ENCODE measurements around the gene EFNA3. TPM values are rescaled to one million over a fixed set of nuclear protein-coding genes. Genes with fewer than 3 reads are reported as not detected.

Gene EFNA3
- total RNA-seq, 1 donor from 2014 or later: 1.7 TPM

DNA sequence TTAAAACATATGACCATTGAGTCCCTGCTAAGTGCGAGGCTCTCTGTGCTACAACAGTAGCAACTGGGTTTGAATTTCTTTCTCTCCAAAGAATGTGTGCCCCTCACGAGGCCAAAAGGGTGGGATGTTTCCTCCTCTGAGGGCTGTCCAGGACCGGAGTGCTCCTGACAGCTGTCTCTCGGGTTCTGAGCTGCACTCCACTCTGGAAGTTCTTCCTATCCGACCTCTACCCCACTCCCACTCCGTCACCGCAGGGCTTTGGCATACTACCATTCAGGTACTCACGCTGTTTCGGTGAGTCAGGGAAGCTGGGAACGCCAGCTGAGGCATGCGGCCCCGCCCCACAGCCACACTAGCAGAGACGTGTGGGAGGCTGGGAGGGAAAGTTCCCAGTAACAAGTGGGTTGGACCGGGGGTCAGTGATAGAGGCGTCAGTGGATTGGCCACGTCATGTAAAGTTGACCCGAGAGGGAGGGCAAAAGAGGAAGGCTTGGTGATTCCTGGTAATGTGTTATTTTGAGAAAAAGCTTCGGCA lies 56.3 kb downstream of the EFNA3 start:
- peak; percentile 92 for DNase-seq (ENCODE audit: low read depth)
- Histone ChIP-seq H3K4me3 (ENCODE audit: low read depth, low read length) (peak overlapping the region; percentile 86), H3K27me3 (ENCODE audit: control insufficient read depth, insufficient read depth, low read length) (no peaks in the 10 kb centered on the region), H3K36me3 (ENCODE audit: control insufficient read depth, insufficient read depth, low read length) (peaks cover 7% of the 10 kb centered on the region)
- TF ChIP-seq, protein P1, sequence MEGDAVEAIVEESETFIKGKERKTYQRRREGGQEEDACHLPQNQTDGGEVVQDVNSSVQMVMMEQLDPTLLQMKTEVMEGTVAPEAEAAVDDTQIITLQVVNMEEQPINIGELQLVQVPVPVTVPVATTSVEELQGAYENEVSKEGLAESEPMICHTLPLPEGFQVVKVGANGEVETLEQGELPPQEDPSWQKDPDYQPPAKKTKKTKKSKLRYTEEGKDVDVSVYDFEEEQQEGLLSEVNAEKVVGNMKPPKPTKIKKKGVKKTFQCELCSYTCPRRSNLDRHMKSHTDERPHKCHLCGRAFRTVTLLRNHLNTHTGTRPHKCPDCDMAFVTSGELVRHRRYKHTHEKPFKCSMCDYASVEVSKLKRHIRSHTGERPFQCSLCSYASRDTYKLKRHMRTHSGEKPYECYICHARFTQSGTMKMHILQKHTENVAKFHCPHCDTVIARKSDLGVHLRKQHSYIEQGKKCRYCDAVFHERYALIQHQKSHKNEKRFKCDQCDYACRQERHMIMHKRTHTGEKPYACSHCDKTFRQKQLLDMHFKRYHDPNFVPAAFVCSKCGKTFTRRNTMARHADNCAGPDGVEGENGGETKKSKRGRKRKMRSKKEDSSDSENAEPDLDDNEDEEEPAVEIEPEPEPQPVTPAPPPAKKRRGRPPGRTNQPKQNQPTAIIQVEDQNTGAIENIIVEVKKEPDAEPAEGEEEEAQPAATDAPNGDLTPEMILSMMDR (IDR thresholded peaks at IDR 0.05; ENCODE audit: insufficient read depth, low read length, poor library complexity, severe bottlenecking): no peak

DNA sequence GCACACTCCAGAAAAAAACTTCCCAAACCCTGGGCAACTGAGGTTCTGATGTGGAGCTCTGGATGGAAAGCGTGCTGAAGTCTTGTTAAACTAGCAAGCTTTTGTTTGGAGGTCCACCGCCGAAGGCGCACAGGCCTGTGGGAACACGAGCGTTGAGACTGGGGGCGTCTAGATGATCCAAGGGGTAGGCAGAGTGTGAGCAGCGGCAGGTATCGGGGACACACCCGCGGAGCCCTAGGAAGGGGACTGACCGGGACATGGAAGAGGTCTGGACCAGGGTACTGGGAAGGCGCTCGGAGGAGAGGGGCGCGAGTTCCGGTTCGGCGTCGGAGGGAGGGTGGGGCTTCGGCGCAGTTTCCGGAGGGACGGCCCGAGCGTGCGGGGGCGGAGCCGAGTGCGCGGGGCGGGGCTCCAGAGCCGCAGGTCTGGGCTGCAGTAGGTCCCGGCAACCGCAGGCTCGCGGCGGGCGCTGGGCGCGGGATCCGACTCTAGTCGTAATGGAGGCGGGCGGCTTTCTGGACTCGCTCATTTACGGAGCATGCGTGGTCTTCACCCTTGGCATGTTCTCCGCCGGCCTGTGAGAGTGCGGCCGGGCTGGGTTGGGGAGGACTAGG lies 56.9 kb downstream of the EFNA3 start, which contains the start of gene SLC50A1:
Gene SLC50A1, plus strand, starts transcription at position 438 of the 614 bp plus-strand sequence. Its CDS starts 60 bp downstream, at position 498.
- Histone ChIP-seq H3K36me3 (ENCODE audit: control insufficient read depth, insufficient read depth, low read length) (peaks cover 7% of the 10 kb centered on the region), H3K4me3 (ENCODE audit: low read depth, low read length) (peak within 1 kb of the TSS; percentile 86), H3K27me3 (ENCODE audit: control insufficient read depth, insufficient read depth, low read length) (no peaks in the 10 kb centered on the region)
- peak; percentile 63 for DNase-seq (ENCODE audit: low read depth)
- TF ChIP-seq, protein P1 (IDR thresholded peaks at IDR 0.05; ENCODE audit: insufficient read depth, low read length, poor library complexity, severe bottlenecking): no peak

DNA sequence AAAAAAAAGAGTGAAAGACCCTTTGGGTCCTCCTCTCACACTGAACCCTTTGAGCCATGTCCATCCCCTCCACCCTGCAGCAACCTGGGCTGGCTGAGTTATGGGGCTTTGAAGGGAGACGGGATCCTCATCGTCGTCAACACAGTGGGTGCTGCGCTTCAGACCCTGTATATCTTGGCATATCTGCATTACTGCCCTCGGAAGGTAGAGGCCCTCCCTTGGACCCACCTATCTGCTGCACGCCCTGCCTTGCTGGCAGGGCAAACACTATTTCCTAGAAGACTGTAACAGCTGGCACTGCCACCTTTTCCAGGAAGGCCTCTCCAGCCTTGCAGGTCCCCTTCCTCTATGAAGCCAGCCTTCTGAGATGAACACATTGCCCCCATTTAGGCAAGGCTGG lies 58.1 kb downstream of the EFNA3 start:
- Histone ChIP-seq H3K36me3 (ENCODE audit: control insufficient read depth, insufficient read depth, low read length) (peaks cover 6% of the 10 kb centered on the region), H3K27me3 (ENCODE audit: control insufficient read depth, insufficient read depth, low read length) (no peaks in the 10 kb centered on the region), H3K4me3 (ENCODE audit: low read depth, low read length) (peak overlapping the region; percentile 25)
- no peak for DNase-seq (ENCODE audit: low read depth)
- TF ChIP-seq, protein P1 (IDR thresholded peaks at IDR 0.05; ENCODE audit: insufficient read depth, low read length, poor library complexity, severe bottlenecking): no peak

Other genes with a start within 250 kb of the EFNA3 start
- 0.04 and 0.34 TPM in 2 replicates for gene KCNN3, start 208.6 kb upstream of the EFNA3 start, total RNA-seq
- 9.7 and 13.6 TPM in 2 replicates for gene PMVK, start 142.1 kb upstream of the EFNA3 start, total RNA-seq
- 88.2 and 102 TPM in 2 replicates for gene PBXIP1, start 122.7 kb upstream of the EFNA3 start, total RNA-seq
- 21.2 and 27.8 TPM in 2 replicates for gene PYGO2, start 117.1 kb upstream of the EFNA3 start, total RNA-seq
- 176 and 183 TPM in 2 replicates for gene SHC1, start 108.1 kb upstream of the EFNA3 start, total RNA-seq
- 67.4 and 72.4 TPM in 2 replicates for gene CKS1B, start 104.2 kb upstream of the EFNA3 start, total RNA-seq
- 53.0 and 60.9 TPM in 2 replicates for gene FLAD1, start 95.5 kb upstream of the EFNA3 start, total RNA-seq
- gene LENEP, start 85.3 kb upstream of the EFNA3 start, total RNA-seq: 1.6 TPM in 1 of 2 replicates, not detected in the other
- 28.0 and 40.3 TPM in 2 replicates for gene ZBTB7B, start 76.0 kb upstream of the EFNA3 start, total RNA-seq
- 0.27 TPM in 1 of 2 replicates, not detected in the other for gene DCST2, start 45.1 kb upstream of the EFNA3 start, total RNA-seq
- not detected in 2 replicates for gene DCST1, start 45.0 kb upstream of the EFNA3 start, total RNA-seq
- 186 and 209 TPM in 2 replicates for gene ADAM15, start 27.5 kb upstream of the EFNA3 start, total RNA-seq
- 16.8 and 19.9 TPM in 2 replicates for gene EFNA4, start 15.1 kb upstream of the EFNA3 start, total RNA-seq
- gene EFNA1, start 49.0 kb downstream of the EFNA3 start, total RNA-seq: 126 and 166 TPM in 2 replicates
- gene SLC50A1, start 57.0 kb downstream of the EFNA3 start, total RNA-seq: 26.6 and 28.7 TPM in 2 replicates
- gene DPM3, start 61.7 kb downstream of the EFNA3 start, total RNA-seq: 36.4 and 74.9 TPM in 2 replicates
- 207 and 241 TPM in 2 replicates for gene KRTCAP2, start 94.5 kb downstream of the EFNA3 start, total RNA-seq
- gene TRIM46, start 95.0 kb downstream of the EFNA3 start, total RNA-seq: 7.1 and 9.1 TPM in 2 replicates
- 51.5 and 58.1 TPM in 2 replicates for gene THBS3, start 129.1 kb downstream of the EFNA3 start, total RNA-seq
- 79.3 and 84.3 TPM in 2 replicates for gene MTX1, start 129.9 kb downstream of the EFNA3 start, total RNA-seq
- 13.2 and 24.8 TPM in 2 replicates for gene ENTREP3, start 176.6 kb downstream of the EFNA3 start, total RNA-seq
- gene SCAMP3, start 183.5 kb downstream of the EFNA3 start, total RNA-seq: 93.8 and 108 TPM in 2 replicates
- 21.7 and 24.2 TPM in 2 replicates for gene CLK2, start 194.7 kb downstream of the EFNA3 start, total RNA-seq
- gene HCN3, start 198.6 kb downstream of the EFNA3 start, total RNA-seq: 2.8 and 3.8 TPM in 2 replicates
- not detected in 2 replicates for gene PKLR, start 222.6 kb downstream of the EFNA3 start, total RNA-seq
- gene FDPS, start 230.0 kb downstream of the EFNA3 start, total RNA-seq: 248 and 271 TPM in 2 replicates
- 38.1 and 38.3 TPM in 2 replicates for gene RUSC1, start 242.1 kb downstream of the EFNA3 start, total RNA-seq

Data from kidney epithelial cell (primary cell).